ENCODE measurements around the gene GALNTL6.

DNA sequence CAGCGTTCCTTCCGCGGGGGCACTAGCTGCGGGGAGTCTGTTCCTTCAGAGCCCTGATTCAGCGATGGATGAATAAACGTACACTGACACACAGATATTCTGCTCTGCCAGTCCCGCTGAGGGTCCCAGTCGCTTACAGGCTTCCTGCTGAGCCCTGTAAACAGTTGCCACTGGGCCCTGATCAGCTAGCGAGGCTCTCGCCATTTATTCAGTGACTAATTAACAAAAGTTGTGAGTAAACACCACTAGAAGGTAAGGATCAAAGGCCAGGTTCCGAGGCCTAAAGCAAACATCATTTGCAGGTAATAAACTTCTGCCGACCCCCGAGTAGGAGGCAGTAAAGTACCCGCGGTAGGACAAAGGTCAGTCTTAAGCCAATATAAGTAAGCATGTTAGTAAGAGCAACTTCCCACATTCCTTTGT is 912.8 kb downstream of the GALNTL6 start:
- TF ChIP-seq FOS (IDR thresholded peaks at IDR 0.05; ENCODE audit: borderline replicate concordance, insufficient read depth, low read length), result no peak
- TF ChIP-seq, protein P1, sequence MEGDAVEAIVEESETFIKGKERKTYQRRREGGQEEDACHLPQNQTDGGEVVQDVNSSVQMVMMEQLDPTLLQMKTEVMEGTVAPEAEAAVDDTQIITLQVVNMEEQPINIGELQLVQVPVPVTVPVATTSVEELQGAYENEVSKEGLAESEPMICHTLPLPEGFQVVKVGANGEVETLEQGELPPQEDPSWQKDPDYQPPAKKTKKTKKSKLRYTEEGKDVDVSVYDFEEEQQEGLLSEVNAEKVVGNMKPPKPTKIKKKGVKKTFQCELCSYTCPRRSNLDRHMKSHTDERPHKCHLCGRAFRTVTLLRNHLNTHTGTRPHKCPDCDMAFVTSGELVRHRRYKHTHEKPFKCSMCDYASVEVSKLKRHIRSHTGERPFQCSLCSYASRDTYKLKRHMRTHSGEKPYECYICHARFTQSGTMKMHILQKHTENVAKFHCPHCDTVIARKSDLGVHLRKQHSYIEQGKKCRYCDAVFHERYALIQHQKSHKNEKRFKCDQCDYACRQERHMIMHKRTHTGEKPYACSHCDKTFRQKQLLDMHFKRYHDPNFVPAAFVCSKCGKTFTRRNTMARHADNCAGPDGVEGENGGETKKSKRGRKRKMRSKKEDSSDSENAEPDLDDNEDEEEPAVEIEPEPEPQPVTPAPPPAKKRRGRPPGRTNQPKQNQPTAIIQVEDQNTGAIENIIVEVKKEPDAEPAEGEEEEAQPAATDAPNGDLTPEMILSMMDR (IDR thresholded peaks at IDR 0.05; ENCODE audit: extremely low read depth in 1 of 2, insufficient read depth in 1 of 2, low read depth in 1 of 2, low read length in 2 of 2), result no peak

Data from endothelial cell of umbilical vein (primary cell).